ENCODE results near the gene IL18BP.

GRCh38 chr11:71977090-71977489 is 21.6 kb upstream of the IL18BP start:
- TF ChIP-seq, protein P1, sequence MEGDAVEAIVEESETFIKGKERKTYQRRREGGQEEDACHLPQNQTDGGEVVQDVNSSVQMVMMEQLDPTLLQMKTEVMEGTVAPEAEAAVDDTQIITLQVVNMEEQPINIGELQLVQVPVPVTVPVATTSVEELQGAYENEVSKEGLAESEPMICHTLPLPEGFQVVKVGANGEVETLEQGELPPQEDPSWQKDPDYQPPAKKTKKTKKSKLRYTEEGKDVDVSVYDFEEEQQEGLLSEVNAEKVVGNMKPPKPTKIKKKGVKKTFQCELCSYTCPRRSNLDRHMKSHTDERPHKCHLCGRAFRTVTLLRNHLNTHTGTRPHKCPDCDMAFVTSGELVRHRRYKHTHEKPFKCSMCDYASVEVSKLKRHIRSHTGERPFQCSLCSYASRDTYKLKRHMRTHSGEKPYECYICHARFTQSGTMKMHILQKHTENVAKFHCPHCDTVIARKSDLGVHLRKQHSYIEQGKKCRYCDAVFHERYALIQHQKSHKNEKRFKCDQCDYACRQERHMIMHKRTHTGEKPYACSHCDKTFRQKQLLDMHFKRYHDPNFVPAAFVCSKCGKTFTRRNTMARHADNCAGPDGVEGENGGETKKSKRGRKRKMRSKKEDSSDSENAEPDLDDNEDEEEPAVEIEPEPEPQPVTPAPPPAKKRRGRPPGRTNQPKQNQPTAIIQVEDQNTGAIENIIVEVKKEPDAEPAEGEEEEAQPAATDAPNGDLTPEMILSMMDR (IDR thresholded peaks at IDR 0.05) = no peak
- TF ChIP-seq EP300 (IDR thresholded peaks at IDR 0.05) = no peak

Data from upper lobe of left lung (tissue), 4 donors.